ENCODE results near the gene DPP10.

The DPP10 gene

DNA sequence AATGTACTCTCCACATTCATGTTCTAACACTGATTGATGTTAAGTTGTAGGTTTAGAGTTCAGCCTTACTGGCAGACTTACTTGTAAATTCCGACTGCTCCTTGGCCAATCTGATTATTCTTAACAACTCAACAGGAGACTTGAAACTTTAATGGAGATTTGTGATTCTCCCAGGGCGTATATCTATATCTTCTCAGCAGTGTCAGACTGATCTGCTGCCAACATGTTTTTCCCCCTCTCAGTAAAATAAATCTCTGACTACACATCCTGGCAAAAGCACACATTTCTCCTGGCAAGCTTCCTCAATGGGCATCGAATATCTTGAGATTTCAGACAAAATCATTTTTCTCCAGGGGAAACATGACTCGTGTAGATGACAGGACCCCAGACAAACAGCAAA, 1041.2 kb downstream of the DPP10 start:
- TF ChIP-seq, protein P1, sequence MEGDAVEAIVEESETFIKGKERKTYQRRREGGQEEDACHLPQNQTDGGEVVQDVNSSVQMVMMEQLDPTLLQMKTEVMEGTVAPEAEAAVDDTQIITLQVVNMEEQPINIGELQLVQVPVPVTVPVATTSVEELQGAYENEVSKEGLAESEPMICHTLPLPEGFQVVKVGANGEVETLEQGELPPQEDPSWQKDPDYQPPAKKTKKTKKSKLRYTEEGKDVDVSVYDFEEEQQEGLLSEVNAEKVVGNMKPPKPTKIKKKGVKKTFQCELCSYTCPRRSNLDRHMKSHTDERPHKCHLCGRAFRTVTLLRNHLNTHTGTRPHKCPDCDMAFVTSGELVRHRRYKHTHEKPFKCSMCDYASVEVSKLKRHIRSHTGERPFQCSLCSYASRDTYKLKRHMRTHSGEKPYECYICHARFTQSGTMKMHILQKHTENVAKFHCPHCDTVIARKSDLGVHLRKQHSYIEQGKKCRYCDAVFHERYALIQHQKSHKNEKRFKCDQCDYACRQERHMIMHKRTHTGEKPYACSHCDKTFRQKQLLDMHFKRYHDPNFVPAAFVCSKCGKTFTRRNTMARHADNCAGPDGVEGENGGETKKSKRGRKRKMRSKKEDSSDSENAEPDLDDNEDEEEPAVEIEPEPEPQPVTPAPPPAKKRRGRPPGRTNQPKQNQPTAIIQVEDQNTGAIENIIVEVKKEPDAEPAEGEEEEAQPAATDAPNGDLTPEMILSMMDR (IDR thresholded peaks at IDR 0.05): no peak
- TF ChIP-seq ZFX (IDR thresholded peaks at IDR 0.05; ENCODE audit: borderline replicate concordance): no peak
- H3K27ac ChIP-seq: no peak overlapping the region

DNA sequence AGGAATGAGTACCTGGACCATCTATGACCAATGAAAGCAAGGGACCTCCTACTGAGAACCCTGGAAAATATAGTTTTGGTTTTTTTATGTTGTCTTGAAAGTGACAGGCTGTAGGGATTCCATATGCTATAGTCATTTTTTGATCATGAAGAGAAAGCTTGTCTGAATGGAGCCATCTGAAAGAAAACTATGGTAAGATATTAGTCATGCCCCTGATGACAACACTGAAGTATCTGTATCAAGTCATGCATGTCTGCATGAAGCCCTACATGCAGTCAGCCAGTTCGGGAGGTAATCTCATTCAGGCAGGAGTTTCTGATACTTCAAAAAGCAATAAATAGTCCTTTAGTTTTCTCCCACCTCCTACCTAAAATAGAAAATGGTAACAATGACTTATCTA, 1042.0 kb downstream of the DPP10 start:
- no peak for TF ChIP-seq ZFX (IDR thresholded peaks at IDR 0.05; ENCODE audit: borderline replicate concordance)
- TF ChIP-seq, protein P1 (IDR thresholded peaks at IDR 0.05): no peak
- H3K27ac ChIP-seq: no peak overlapping the region

DNA sequence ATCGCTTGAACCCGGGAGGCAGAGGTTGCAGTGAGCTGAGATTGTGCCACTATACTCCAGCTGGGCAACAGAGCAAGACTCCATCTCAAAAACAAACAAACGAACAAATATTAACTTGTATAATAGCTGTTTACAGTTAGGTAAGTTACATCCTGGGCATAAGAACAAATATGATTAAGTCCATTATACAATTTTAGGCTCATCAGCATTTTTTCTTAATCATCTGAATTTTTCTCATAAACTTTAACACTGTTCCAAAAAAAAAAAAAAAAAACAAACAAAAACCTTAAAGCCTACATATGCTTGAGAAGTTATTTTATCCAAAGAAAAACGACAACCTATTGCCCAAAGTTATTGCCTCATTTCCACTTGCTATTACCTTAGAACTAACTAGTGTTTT, 1042.5 kb downstream of the DPP10 start:
- TF ChIP-seq, protein P1 (IDR thresholded peaks at IDR 0.05): no peak
- no peak for TF ChIP-seq ZFX (IDR thresholded peaks at IDR 0.05; ENCODE audit: borderline replicate concordance)
- no peak overlapping the region for H3K27ac ChIP-seq

DNA sequence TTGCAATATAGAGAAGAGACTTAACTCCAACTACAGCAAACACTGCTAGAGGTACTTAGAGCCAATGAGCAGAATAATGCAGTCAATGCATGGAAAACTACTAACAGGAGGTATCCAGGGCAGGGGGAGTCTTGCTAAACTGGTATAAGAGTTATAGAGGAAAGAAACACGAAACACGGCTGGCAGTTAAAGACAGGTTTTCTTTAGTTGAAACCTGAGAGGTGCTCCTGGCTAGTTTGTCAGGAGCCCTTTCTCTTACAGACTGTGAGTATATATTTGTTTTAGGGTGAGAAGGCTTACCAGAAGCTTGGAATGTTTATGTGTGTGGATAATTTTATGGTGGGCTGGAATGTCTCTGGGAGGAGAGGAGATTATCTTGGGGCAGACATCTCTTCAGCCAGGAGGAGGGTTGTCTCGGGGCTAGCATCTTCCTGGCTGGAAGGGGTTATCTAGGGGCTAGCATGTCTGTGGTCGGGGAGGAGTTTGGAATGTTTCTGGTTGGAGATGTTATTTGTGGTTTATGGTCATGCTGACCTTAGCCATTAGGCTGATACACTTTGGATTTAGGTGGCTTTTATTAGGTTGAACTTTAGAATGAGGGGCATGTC, 1048.8 kb downstream of the DPP10 start:
- no peak overlapping the region for H3K27ac ChIP-seq
- TF ChIP-seq, protein P1 (IDR thresholded peaks at IDR 0.05): no peak
- no peak for TF ChIP-seq ZFX (IDR thresholded peaks at IDR 0.05; ENCODE audit: borderline replicate concordance)

DNA sequence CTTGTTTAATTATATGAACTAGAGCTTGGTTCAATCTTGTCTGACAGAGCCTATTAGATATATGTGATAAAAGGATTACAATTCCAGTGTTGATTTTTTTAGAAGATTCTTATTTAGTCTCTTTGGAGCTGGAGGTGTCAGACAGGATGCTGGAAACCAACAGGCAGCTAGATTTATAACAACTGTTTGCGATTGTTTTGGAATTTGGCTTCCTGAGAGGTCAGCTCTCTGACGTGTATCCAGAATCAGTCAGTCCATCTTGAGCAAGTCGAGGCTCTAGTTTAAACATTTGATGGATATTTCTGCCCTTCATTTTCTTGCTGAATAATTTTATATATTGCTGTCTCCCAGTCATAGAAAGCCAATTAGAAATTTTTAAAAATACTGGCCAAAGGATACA, 1062.9 kb downstream of the DPP10 start:
- no peak for TF ChIP-seq ZFX (IDR thresholded peaks at IDR 0.05; ENCODE audit: borderline replicate concordance)
- TF ChIP-seq, protein P1 (IDR thresholded peaks at IDR 0.05): no peak
- H3K27ac ChIP-seq: no peak overlapping the region

DNA sequence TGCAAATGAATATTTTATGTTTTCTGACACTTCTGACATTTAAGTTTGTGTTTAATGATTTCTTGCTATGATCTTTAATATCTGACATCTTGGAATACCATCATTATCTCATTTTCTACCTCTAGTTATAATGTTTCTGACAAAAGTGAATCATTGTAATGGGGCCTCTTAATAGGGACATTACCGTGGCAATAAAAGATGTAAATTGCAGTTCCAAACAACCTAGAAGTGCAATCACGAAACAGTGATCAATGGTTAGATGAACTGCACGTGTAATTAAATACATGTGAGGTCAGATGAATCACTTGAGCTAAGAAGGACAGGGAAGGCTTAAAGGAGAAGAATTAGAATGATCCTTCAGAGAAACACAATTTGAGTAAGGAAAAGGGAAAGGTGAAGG, 1078.3 kb downstream of the DPP10 start:
- TF ChIP-seq, protein P1 (IDR thresholded peaks at IDR 0.05): no peak
- TF ChIP-seq ZFX (IDR thresholded peaks at IDR 0.05; ENCODE audit: borderline replicate concordance): no peak
- H3K27ac ChIP-seq: no peak overlapping the region

DNA sequence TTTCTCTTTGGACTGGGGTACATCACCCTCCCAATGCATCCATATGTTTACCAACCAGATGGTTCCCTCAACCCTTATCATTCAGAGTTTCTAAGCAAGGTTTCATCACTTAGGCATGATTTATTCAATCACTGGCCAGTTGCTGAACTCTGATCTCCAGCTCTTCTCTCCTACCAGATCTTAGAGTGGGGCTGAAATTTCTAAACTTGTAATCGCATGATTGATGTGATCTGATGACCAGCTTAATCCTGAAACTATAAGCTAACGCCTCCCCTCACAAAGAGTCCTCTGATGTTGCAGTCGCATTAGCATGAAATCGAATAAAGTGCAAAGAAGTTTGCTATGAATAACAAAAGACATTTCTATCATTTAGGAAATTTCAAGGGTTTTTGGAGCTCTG, 1082.0 kb downstream of the DPP10 start:
- TF ChIP-seq, protein P1 (IDR thresholded peaks at IDR 0.05): no peak
- TF ChIP-seq ZFX (IDR thresholded peaks at IDR 0.05; ENCODE audit: borderline replicate concordance): no peak
- no peak overlapping the region for H3K27ac ChIP-seq

Measured in 22Rv1 (cell line).